NCI-H82 (cell line): ENCODE results near the gene MDFI.
"Not testable (repeated sequence)": the region's sequence is repeated elsewhere in the genome, so short reads cannot be mapped to it uniquely, and the experiment has no call there.

Experiments
- DNase-seq: peaks from one replicate; lab custom pipeline; 2025; lab: John Stamatoyannopoulos, UW

The MDFI gene

DNA sequence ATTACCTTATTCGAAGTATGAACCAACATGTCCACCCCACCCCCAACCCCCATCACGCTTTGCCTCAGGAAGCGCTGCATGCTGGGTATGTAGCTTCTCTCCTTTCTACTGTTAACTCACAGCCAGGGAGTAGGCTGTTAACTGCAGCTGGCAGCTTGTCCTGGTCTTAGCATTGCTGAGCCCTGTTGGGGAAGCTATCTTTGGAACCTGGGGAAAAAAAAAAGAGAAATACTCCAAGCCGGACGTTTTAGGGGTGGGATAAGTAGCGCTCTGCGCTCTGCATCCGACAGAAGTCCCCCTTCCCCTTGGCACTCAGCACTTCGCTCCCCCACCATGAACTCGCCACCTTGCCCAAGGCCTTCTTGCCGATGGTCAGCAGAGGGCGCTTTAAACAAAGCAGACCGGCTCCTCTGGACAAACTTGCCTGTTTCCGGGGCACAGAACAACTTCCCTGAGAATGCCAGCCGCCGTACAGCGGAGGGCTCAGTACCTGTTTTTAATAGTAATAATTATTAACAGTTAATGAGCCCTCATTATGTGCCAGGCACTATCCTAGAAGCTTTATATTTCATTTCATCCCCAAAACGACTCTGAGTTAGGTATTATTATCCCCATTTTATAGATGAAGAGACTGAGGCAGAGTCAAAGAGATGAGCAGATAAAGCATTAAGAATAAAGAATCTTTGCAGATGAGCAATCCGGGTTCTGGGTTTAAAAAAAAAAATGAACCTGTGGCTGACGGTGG is 35.2 kb upstream of the MDFI start:
- DNase-seq, result peak; percentile 93

DNA sequence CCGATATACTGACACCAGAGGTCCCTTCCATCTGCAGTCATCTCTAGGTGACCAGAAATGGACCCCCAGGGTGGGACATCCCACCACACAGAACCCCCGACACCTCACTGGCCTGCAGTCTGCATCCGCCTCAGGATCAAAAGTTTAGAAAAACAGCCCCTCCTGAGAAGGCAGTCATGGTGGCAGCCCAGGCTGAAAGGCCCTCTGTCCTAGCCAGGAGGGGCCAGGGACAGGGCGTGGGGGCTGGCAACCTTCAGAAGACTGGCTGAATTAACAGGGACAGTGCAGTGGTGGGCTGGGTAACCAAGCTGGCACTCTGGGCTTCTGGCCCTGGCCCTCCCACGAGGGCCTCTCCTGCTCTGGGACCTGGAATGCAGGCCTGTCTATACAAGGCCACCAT is 34.3 kb upstream of the MDFI start:
- DNase-seq, result no peak

DNA sequence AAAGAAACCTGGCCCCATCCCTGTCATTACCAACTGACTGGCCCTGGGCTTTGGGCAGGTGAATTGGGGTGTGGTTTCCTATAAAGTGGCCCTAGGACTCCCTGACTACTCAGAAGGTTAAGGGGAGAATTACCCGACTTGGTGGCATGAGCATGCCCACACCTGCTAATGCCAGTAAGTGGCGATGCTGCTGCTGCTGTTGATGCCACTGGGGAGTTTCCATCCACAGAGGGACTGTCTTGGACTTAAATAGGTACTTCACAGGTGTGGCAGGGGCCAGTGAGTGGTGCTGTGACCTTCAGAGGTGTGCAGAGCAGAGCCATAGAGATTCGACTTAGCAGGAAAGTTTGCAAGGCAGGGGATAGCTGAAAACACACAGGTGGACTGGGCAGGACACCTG is 32.6 kb upstream of the MDFI start:
- no peak for DNase-seq

DNA sequence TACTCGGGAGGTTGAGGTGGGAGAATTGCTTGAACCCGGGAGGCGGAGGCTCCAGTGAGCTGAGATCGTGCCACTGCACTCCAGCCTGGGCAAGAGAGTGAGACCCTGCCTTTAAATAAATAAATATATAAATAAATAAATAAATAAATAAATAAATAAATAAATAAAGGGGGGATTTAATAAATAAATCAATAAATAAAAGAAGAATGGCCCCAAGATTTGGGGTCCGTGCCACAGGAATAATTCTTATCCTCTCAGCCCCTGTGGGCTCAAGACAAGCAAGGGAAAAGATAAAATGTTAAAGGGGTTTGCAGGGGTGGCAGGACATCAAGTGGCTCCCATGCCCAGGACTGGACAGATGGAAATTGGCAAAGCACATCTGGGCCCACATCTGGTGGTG is 31.2 kb upstream of the MDFI start:
- no peak for DNase-seq

DNA sequence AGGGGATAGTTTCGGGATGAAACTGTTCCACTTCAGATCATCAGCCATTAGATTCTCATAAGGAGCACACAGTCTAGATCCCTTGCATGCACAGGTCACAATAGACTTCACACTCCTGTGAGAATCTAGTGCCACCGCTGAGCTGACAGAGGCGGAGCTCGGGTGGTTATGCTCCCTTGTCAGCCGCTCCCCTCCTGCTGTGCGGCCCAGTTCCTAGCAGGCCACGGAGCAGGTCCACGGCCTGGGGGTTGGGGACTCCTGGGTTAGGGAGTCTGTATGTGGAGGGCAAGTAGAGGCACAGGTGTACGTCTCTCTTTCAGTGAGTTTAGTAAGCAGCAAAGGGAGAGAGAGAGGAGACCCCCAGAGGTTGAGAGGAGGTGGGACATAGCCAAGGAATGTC is 30.5 kb upstream of the MDFI start:
- no peak for DNase-seq

DNA sequence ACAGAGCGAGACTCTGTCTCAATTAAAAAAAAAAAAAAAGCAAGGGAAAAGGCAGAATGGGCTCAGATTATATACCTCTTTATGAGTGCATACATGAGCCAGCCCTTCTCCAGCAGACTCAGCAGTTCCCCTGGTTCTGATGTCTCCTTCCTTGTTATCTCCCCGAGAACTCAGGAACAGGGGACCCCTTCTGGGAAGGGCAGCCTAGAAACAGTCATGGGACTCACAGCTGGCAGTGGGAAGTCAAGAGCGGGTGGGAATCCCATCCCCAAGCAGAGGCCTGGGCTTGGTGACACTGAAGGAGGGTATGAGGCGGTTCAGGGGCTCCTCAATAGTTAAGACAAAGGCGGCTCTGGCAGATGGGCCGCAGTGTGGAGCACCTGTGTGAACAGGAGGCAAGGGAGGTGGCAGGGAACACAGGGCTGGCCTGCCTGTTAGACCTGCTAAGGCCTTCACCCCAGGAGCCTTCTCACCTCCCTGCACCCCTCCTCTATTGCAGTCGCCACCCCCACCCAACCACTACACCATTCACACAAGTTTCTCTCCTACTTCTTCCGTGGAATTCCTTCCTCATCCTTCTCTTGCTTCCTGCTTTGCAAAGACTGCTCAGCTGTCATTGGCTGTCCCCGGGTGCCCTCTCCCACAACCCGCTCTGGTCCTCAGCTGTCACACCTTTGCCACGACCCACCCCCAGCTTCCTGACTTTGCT is 29.7 kb upstream of the MDFI start:
- DNase-seq, result peak; percentile 23

DNA sequence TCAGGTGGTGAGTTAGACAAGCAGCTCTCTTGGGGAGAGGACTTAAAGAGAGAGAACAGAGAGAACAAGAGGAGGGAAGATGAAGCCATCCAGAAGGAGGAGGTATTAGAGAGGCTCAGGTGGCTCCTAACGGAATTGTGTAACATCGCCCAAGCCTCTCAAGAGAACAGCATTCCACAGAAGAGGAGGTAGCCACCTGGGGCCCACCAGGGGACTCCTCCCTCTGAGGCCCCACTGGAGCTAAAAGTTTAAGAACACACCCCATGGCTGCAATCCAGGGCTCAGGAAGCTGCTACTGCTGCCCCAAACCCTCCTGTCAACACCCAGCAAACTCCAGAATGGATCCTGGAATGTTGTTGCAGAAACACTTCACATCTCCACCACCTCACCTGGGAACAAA is 23.6 kb upstream of the MDFI start:
- DNase-seq, result no peak

DNA sequence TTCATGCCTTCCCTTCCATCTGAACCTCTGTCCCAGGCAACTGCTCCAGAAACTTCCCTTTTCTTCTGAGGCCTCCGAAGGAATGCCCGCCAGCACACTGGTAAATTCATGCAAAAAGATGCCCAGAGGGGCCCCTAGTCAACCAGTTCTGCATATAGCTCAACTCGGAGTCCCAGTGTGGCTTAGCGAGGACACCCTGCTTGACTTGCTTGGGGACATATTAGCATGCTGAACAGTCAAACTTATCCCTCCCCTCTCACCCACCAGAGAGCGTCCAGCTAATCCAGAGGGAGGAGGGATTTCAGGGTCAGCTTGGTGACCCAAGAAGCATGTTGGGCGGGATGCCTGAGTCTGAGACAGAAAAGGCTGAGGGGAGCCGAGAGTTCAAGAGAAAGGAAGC is 23.0 kb upstream of the MDFI start:
- DNase-seq, result no peak

DNA sequence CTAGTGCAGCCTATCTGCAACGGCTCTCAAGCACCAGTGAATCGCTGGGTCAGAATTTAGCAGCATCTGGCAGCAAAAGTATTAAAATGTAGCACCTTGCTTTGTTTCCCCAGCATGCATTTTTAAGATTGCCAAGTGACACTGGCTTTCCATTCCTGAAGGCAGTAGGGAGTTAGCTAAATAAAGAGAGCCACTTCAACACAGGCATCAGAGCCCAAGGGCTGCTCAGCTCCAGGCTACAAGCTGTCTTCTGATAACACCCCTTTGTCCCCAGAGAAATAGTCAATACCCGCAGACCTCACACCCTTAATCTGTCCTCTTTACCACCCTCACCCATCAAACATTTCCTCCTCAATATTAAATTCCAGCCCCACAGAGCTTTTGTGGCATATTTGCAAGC is 19.7 kb upstream of the MDFI start:
- no peak for DNase-seq

DNA sequence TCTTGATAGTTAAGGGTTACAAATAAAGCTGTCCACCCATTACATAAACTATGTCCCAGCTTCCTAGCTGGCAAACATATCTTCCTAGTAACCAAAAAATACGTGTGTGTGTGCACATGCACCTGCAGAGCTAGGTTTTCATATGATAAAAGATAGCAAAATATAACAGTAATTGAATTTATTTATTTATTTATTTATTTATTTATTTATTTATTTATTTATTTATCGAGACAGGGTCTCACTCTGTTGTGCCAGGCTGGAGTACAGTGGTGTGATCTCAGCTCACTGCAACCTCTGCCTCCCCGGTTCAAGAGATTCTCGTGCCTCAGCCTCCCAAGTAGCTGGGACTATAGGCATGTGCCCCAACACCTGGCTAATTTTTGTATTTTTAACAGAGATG is 19.1 kb upstream of the MDFI start:
- not testable (repeated sequence) for DNase-seq

DNA sequence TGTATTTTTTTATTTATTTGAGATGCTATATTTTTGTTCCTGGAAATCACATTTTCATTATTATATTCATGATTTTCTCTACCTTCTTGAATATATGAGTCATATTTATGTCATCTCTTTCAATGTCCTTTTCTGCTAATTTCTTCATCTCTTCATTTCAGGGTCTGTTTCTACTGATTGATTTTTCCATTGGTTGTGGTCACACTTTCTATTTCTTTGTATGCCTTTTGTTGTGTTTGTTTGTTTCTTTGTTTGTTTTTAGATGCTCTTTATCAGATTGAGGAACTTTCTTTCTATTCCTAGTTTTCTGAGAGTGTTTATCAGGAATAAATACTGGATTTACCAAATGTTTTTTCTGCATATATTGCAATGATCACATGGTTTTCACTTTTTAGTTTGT is 16.9 kb upstream of the MDFI start:
- DNase-seq, result no peak

DNA sequence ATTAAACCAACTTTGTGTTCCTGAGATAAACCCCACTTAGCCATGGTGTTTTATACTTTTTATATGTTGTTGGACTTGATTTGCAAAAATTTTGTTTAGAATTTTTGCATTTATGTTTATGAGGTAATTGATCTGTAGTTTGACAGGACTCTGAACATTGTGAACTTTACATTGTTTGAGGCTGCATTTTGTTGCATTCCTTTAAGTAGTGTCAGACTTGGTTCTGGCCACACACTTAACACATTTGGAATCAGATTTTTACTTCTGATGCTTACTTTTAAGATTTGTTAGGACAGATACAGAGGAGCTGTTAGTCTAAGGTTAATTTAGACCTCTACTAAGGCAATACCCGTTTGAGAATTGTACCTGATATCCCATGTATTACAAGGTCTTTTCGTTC is 16.5 kb upstream of the MDFI start:
- no peak for DNase-seq

DNA sequence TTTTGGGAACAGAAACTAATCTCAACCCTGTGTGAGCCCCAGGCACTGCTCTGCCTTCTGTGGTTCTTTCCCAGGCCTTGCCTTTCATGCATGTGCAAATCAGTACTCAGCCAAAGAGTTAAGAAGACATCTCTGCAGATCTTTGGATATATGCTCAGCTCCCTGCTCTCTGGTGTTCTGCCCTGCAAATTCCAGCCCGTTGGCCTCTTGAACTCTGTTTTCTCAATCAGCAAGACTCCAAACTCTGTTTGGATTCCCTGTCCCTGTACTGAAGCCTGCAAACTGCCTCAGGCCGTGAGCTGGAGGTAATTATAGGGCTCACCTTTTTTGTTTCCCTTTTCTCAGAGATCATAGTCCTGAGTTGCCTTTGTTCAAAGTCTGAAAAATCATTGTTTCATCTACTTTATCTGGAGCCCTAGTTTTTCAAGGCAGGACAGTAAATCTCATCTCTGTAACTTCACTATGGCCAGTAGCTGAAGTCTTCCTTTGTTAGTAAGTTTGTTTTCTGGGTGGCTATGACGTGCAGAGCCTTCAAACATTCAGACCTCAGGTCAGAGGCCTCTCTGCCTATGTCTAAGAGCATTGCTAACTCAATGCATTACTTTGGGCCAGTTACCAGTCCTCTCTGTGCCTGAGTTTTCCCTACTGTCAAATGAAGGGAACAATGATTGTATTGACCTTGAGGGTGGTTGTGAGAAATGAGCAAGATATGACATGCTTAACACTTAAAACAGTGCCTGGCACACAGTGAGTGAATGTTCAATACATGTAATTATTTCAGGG is 15.9 kb upstream of the MDFI start:
- DNase-seq, result no peak

DNA sequence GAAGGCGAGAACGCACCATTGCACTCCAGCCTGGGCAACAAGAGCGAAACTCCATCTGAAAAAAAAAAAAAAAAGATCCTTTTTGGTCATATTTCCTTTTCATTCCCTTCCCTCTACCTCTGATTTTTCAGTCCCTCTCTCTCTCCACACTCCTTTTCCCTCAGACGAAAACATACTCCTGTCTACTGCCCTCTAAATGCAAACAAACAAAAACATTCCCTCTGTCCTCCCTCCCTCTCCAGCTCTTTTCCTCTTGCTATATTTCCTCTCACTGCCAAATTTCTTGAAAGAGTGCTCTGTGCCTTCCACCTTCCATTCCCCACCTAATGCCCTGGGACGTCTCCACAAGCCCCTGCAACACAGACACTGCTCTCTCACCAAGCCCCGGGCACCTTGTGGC is 14.9 kb upstream of the MDFI start:
- DNase-seq, result no peak

DNA sequence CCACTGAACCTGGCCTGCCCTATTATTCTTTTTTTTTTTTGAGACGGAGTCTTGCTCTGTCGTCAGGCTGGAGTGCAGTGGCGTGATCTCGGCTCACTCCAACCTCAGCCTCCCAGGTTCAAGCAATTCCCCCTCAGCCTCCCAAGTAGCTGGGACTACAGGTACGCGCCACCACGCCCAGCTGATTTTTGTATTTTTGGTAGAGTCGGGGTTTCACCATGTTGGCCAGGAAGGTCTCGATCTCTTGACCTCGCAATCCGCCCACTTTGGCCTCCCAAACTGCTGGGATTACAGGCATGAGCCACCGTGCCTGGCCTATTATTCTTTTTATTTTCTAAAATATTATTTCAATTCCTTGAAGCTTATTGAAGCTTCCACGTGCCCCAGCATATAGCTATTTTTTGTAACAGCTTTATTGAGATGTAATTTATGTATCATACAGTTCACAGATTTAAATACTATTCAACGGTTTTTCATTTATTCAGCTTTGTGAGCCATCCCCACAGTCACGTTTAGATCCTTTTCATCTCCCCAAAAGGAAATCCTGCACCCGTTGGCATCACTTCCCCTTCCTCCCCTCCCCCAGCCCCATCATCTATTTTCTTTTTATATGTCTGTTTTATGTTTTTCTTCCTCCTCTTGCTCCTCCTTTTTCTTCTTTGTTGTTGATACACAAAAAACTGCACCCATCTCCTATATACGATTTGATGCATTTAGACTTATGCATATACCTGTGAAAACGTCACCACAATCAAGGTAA is 13.5 kb upstream of the MDFI start:
- DNase-seq, result no peak

DNA sequence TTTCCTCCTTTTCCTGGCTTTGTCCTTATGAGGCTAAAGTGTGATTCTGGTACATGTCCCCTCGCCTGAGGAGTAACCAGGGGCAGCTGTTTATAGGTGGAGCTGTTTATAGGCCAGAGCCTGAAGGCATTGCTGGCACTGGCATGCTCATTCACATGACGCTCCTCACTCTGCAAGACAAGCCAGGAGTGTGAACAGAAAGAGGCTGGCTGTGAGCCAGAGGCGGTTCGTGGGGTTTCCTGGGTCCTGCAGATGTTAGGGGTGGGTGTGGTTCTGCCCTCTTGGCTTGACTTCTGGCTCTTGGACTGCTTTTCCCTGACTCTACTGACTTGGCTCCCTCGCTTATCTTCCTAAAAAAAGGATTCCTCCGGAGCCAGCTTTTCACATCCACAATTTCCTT is 12.8 kb upstream of the MDFI start:
- DNase-seq, result no peak

DNA sequence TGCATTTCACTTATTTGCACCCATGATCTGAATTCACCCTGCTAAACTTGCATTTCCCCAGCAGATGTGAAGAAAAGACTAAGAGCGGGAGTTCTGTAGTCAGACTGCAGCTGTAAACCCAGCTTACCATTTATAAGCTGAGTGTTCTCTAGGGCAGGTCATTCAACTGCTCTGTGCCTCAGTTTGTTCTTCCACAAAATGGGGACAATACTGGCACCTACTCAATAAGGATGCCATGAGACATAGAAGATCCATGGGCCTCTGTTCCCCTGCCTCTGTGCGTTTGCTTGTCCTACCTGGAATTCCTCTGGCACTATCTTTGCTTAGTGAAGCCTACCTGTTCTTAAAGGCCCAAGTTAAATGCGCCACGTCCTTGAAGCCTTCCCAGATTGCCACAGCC is 12.2 kb upstream of the MDFI start:
- no peak for DNase-seq

DNA sequence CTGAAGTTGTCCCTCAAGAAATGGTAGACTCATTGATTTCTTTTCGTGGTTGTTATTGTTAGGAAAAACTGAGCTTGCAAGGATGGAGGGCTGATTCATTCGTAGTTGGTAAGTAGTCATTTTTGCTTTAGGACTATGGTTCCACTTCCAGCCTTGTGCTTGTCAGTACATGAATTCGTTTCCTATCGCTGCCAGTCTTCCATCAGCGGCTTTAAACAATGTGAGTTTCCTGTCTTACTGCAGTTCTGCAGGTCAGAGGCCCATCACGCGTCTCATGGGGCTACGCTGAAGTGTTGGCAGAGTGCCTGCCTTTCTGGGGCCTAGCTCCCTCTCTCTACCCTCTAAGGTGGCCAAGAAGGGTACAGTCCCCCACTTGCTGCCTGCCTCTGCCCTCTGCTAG is 11.4 kb upstream of the MDFI start:
- no peak for DNase-seq

DNA sequence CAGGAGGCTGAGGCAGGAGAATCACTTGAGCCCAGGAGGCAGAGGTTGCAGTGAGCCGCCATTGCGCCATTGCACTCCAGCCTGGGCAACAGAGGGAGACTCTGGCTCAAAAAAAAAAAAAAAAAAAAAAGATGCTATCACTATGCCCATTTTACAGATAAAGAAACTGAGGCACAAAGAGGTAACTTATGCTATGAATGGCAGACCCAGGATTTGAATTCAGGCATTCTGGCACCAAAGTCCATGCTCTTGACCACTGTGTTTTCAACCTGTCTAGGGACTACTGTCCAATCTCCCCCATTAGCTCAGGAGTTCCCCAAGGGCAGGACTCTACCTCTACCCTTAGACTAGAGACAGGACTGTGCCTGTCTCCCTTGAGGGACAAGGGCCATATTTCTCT is 9.1 kb upstream of the MDFI start:
- no peak for DNase-seq

DNA sequence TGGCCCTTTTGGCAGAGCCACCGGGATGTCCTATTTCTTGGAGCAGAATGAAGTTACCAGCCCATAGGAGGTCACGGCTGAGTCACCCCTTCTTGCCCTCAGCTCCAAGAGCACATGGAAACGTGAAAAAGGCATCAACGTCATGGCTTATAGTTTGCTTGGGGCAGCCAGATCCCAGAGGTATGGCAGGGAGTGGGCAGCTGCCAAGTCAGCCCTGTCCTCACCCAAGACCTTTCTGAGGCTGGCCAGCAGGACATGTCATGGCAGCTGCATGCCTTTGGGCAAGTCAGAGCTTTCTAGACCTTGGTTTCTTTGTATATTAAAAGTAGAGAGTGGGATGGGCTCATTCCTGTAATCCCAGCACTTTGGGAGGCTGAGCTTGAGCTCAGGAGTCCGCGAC is 8.2 kb upstream of the MDFI start:
- no peak for DNase-seq

DNA sequence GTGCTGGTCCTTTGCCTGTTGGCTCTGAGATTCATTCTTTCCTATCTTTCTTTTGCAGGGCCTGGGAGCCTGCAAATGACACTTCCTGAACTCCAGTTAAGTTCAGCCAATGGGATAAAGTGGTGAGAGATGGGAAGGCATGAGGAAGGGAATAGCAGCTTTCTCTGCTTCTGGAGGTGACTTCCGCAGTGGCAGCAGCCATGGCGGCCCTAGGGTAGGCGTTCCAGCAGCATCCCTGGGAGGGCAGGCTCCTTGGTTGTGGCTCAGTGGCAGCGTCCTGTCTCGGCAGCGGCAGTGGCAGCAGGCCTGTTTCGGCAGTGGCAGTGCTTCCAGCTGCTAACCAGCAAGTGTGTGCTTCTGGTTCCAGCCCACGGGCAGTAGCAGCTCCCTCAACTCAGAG is 7.3 kb upstream of the MDFI start:
- DNase-seq, result no peak

DNA sequence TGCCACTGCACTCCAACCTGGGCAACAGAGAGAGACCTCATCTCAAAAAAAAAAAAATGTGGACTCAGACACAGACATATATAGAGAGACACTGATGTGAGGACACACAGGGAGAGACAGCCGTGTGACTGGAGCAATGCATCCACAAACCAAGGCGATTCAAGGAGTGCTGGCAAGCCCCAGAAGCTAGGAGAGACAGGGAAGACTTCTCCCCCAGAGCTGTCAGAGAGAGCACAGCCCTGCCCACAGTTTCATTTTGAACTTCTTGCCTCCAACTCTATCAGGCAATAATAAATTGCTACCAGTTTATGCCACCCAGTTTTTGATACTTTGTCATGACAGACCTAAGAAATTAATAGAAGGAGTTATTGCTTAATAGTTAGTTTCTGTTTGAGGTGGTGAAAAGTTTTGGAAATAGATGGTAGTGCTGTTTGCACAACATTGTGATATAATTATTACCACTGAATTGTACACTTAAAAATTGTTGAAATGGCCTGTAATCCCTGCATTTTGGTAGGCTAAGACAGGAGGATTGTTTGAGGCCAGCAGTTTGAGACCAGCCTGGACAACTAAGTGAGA is 5.1 kb upstream of the MDFI start:
- no peak for DNase-seq
